Stimulated activated CD4-positive, alpha-beta T cell treated with anti-CD3 and anti-CD28 coated beads, TNF-alpha, amount 100 ng/mL, for 48 hours (primary cell): ENCODE measurements around the gene SHISA5.
"Not testable (repeated sequence)": the region's sequence is repeated elsewhere in the genome, so short reads cannot be mapped to it uniquely, and the experiment has no call there.

Source experiments
- DNase-seq, 3 donors: peaks; one replicate each; pipeline ENCODE4 v3.0.0-alpha.2; 2020; ENCODE audit warnings: low read depth in 3 of 3

SHISA5 gene

GRCh38 chr3:48504051-48504946 lies at the start of gene SHISA5:
SHISA5 (minus strand) TSS chr3:48504174; CDS start chr3:48504094, 80 bp downstream.
- DNase-seq, result peak in 2 of 3 donors; percentile 25 to 50

- no peak for DNase-seq
Measured at GRCh38 chr3:48553361-48553760, 49.4 kb upstream of the SHISA5 start.

GRCh38 chr3:48552111-48552951 lies 48.4 kb upstream of the SHISA5 start:
- no peak for DNase-seq

GRCh38 chr3:48551651-48552050 lies 47.7 kb upstream of the SHISA5 start:
- DNase-seq, result not testable (repeated sequence)

GRCh38 chr3:48548729-48549705 lies 45.0 kb upstream of the SHISA5 start:
- peak; percentile 70 to 74 (median 73) for DNase-seq

GRCh38 chr3:48548126-48548525 lies 44.2 kb upstream of the SHISA5 start:
- no peak for DNase-seq

GRCh38 chr3:48546203-48546829 lies 42.3 kb upstream of the SHISA5 start:
- DNase-seq, result no peak

GRCh38 chr3:48544141-48544540 lies 40.2 kb upstream of the SHISA5 start:
- no peak for DNase-seq

- DNase-seq, result no peak
Measured at GRCh38 chr3:48543271-48543866, 39.4 kb upstream of the SHISA5 start.

GRCh38 chr3:48538451-48538850 lies 34.5 kb upstream of the SHISA5 start:
- DNase-seq, result no peak

GRCh38 chr3:48536785-48537184 lies 32.8 kb upstream of the SHISA5 start:
- no peak for DNase-seq

- no peak for DNase-seq
Measured at GRCh38 chr3:48536116-48536515, 32.1 kb upstream of the SHISA5 start.

- DNase-seq, result no peak
Measured at GRCh38 chr3:48535578-48535977, 31.6 kb upstream of the SHISA5 start.

- no peak for DNase-seq
Measured at GRCh38 chr3:48532977-48533337, 29.0 kb upstream of the SHISA5 start.

GRCh38 chr3:48532271-48532976 lies 28.4 kb upstream of the SHISA5 start:
- no peak for DNase-seq

- not testable (repeated sequence) for DNase-seq
Measured at GRCh38 chr3:48530701-48531100, 26.7 kb upstream of the SHISA5 start.

- no peak for DNase-seq
Measured at GRCh38 chr3:48528754-48529153, 24.8 kb upstream of the SHISA5 start.

GRCh38 chr3:48528048-48528447 lies 24.1 kb upstream of the SHISA5 start:
- DNase-seq, result no peak

GRCh38 chr3:48524970-48525369 lies 21.0 kb upstream of the SHISA5 start:
- no peak for DNase-seq

GRCh38 chr3:48521635-48522034 lies 17.7 kb upstream of the SHISA5 start:
- DNase-seq, result no peak
